ENCODE data around the gene CPOX.
A peak's percentile ranks its signal among the peaks of the same experiment; 100 is the strongest.

The CPOX gene

GRCh38 chr3:98617841-98618240 lies 24.4 kb upstream of the CPOX start:
- no peak overlapping the region for H3K4me3 ChIP-seq (ENCODE audit: low read depth, low read length)
- DNase-seq (ENCODE audit: low read depth), result no peak
- no peak for TF ChIP-seq CTCF (conservative IDR thresholded peaks at IDR 0.05; ENCODE audit: low read depth, low read length)

GRCh38 chr3:98613616-98614015 lies 20.2 kb upstream of the CPOX start:
- H3K4me3 ChIP-seq (ENCODE audit: low read depth, low read length), result no peak overlapping the region
- TF ChIP-seq CTCF (conservative IDR thresholded peaks at IDR 0.05; ENCODE audit: low read depth, low read length), result peak; percentile 25
- DNase-seq (ENCODE audit: low read depth), result peak; percentile 86

DNA sequence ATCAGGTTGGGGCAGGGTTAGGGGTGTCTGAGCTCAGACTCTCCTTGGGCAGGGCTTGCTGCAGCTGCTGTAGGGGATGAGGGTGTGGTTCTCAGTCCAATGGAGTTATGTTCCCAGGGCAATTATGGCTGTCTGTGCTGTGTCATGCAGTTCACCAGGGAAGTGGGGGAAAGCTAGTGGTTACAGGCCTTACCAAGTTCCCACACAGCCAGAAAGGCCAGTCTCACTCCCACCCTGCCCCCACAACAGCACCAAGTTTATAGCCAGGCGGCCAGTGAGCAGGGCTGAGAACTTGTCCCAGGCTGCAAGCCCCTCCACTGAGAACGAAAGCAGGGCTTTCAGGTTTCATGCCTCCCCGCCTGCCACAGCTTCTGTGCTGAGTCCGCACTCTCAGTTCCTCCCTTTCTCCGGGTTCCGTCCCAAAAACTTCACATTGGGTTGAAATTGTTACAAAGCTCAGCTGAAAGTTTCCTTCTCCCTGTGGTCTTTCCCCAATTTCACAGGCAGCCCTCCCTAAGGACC lies 19.6 kb upstream of the CPOX start:
- DNase-seq (ENCODE audit: low read depth), result no peak
- H3K4me3 ChIP-seq (ENCODE audit: low read depth, low read length), result no peak overlapping the region
- TF ChIP-seq CTCF (conservative IDR thresholded peaks at IDR 0.05; ENCODE audit: low read depth, low read length), result no peak

DNA sequence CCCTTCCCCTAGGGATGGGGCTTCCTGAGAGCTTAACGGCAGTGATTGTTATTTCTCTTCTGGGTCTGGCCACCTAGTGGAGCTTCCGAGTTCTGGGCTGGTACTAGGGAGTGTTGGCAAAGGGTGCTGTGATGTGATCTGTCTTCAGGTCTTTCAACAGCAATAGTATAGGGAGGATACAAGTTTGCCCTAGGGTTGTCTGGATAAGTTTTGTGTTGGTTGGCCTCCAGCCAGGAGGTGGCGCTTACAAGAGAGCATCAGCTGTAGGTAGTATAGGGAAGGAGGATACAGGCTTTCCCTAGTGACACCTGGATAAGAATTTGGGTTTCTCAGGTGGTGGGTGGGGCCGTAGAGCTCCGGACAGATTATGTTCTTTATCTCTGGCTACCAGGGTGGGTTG lies 19.2 kb upstream of the CPOX start:
- peak; percentile 9 for TF ChIP-seq CTCF (conservative IDR thresholded peaks at IDR 0.05; ENCODE audit: low read depth, low read length)
- H3K4me3 ChIP-seq (ENCODE audit: low read depth, low read length), result no peak overlapping the region
- DNase-seq (ENCODE audit: low read depth), result no peak

DNA sequence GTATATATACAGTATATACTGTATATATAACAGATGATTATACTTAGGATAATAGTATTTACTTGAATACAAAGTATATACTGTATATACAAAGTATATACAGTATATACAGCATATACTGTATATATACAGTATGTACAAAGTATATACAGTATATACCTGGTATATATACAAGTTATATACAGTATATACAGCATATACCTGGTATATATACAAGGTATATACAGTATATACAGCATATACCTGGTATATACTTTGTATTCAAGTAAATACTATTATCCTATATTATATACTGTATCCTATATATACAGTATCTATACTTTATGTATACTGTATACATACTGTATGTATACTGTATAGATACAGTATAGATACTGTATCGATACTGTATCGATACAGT lies 14.6 kb upstream of the CPOX start:
- H3K4me3 ChIP-seq (ENCODE audit: low read depth, low read length), result no peak overlapping the region
- TF ChIP-seq CTCF (conservative IDR thresholded peaks at IDR 0.05; ENCODE audit: low read depth, low read length), result no peak
- DNase-seq (ENCODE audit: low read depth), result no peak

DNA sequence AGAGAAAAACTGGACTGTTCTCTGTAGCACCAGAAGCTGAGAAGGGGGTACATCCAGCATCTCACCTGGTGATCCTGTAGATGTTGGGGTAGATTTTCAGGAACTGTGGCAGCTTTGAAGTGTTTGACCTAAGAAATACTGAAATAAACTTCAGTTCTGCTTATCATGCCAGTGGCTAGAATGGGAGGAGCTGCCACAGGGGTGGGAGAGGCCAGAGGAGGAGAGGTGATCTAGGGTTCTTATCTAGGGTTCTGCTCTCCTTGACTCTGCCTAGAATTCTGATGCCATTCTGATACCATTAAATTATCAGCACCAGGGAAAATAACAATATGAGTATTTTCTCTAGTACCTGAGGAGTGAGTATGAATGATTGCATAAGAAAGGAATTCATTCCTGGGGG lies 10.2 kb upstream of the CPOX start:
- DNase-seq (ENCODE audit: low read depth), result no peak
- H3K4me3 ChIP-seq (ENCODE audit: low read depth, low read length), result no peak overlapping the region
- no peak for TF ChIP-seq CTCF (conservative IDR thresholded peaks at IDR 0.05; ENCODE audit: low read depth, low read length)

DNA sequence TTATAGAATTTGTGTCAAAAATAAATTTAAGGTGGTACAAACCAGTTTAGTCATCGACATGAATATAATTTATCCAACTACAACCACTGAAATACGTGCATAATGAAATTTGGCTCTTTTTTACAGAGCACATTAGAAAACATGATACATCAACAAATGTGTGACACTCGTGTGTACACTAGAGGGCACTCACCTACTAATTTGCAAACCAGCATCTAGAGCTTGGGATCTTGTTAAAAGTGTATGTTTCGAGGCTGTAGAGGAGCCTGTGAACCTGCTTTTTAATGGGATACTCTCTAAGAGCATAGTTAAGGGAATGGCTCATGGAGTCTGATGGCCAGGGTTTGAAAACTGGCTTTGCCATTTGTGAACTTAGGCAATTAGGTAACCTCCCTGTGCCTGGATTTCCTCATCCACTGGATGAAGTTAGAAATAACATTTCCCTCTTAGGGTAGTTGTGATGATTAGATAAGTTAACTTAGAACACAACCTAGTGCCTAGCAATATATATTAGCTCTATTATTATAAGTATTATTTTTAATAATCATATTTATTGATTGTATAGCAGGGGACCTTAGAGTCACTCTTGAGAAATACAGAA lies 8.8 kb upstream of the CPOX start:
- H3K4me3 ChIP-seq (ENCODE audit: low read depth, low read length), result no peak overlapping the region
- DNase-seq (ENCODE audit: low read depth), result peak; percentile 87
- TF ChIP-seq CTCF (conservative IDR thresholded peaks at IDR 0.05; ENCODE audit: low read depth, low read length), result peak; percentile 73

All from choroid plexus epithelial cell (primary cell).